Central memory CD8-positive, alpha-beta T cell (primary cell): Measurements from ENCODE around the gene PHETA2.
"Not testable (repeated sequence)": the region's sequence is repeated elsewhere in the genome, so short reads cannot be mapped to it uniquely, and the experiment has no call there.

Experiments used
- ATAC-seq: fragments of 150-1000 bp; cut with Tn5 transposase; replicated peaks from 2 replicates; pipeline ENCODE4 v1.10.0; 2022; ENCODE audit warnings: mild to moderate bottlenecking, moderate FRiP score, moderate number of reproducible peaks; ENCODE audit not compliant: poor library complexity, severe bottlenecking; ENCODE audit errors: extremely low read depth
- DNase-seq, 2 donors: peaks; one replicate each; pipeline ENCODE4 v3.0.0; 2021; ENCODE audit warnings: low spot score in 2 of 2
- H3K27ac Mint-ChIP-seq: one replicate; pipeline ENCODE4 v1.8.0; 2022; ENCODE audit warnings: low read depth, mild to moderate bottlenecking, moderate library complexity, mixed read lengths
- H3K27me3 Mint-ChIP-seq: one replicate; pipeline ENCODE4 v1.8.0; 2022; ENCODE audit warnings: mixed read lengths
- H3K36me3 Mint-ChIP-seq: one replicate; pipeline ENCODE4 v1.8.0; 2022; ENCODE audit warnings: mild to moderate bottlenecking, moderate library complexity, mixed read lengths; ENCODE audit not compliant: insufficient read depth
- H3K4me1 Mint-ChIP-seq: one replicate; pipeline ENCODE4 v1.8.0; 2022; ENCODE audit warnings: mixed read lengths
- H3K4me3 Mint-ChIP-seq: one replicate; pipeline ENCODE4 v1.8.0; 2022; ENCODE audit warnings: mild to moderate bottlenecking, moderate library complexity, mixed read lengths
- H3K9me3 Mint-ChIP-seq: one replicate; pipeline ENCODE4 v1.8.0; 2022; ENCODE audit warnings: mixed read lengths

The PHETA2 gene

DNA sequence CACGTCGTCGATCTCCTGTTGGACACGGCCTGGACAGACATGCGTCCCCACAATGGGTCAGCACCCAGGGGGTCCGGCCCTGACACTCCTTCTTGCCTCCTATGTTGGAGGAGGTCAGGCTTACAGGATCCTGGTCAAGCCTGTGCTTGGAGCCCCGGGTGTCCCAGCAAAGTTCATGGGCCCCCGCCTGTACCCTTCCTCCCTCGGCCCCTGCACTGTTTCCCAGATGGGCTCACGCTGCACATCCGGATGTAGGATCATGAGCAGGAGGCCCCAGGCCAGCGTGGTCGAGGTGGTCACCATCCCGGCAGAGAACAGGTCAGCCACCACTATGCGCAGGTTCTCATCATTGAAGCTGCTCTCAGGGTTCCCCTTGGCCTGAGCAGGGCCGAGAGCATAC lies 53.6 kb downstream of the PHETA2 start:
- DNase-seq (no peak), ATAC-seq (no peak)
- Mint-ChIP-seq H3K9me3 (no peaks in the 10 kb centered on the region), H3K27me3 (no peaks in the 10 kb centered on the region), H3K4me3 (no peak overlapping the region), H3K4me1 (no peaks in the 10 kb centered on the region), H3K27ac (no peak overlapping the region), H3K36me3 (no peaks in the 10 kb centered on the region)

DNA sequence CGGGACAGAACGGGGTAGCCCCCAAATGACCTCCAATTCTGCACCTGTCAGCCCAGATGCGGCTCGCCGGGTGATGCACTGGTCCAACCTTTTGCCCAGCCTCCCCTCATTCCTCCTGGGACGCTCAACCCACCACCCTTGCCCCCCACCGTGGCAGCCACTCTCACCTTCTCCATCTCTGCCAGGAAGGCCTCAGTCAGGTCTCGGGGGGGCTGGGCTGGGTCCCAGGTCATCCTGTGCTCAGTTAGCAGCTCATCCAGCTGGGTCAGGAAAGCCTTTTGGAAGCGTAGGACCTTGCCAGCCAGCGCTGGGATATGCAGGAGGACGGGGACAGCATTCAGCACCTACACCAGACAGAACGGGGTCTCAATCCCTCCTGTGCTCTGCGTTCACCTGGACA lies 54.0 kb downstream of the PHETA2 start:
- not testable (repeated sequence) for H3K4me3 Mint-ChIP-seq, H3K4me1 Mint-ChIP-seq, H3K36me3 Mint-ChIP-seq, H3K27ac Mint-ChIP-seq, DNase-seq, H3K9me3 Mint-ChIP-seq, ATAC-seq, H3K27me3 Mint-ChIP-seq
